A549 (cell line): ENCODE results near the gene FBXL7.

Experiments
- CBX2 ChIP-seq: fragments of 200-600 bp; sonication (generic); IDR thresholded peaks from 2 replicates; pipeline ENCODE4 v1.6.1; 2016; ENCODE audit warnings: low read depth, mild to moderate bottlenecking, borderline replicate concordance
- CEBPB ChIP-seq, 2 experiments: fragments of >200 bp in 1 of 2; sonication (Bioruptor Twin) in 1 of 2; formaldehyde crosslinking in 1 of 2; IDR thresholded peaks; 2 replicates each; pipeline ENCODE4 v1.6.1; 2012 to 2016
- CHD4 ChIP-seq: fragments of 200-600 bp; sonication (generic); IDR thresholded peaks from 2 replicates; pipeline ENCODE4 v1.6.1; 2016; ENCODE audit warnings: antibody characterized with exemption, mild to moderate bottlenecking, borderline replicate concordance
- HOXB13 ChIP-seq: fragments of 250-450 bp; sonication (Bioruptor Pico); IDR thresholded peaks from 2 replicates; pipeline ENCODE4 v1.5.0; 2020; ENCODE audit warnings: low read depth, mild to moderate bottlenecking, moderate library complexity
- MAFK ChIP-seq: fragments of 450-650 bp; IDR thresholded peaks from 2 replicates; pipeline ENCODE4 v1.6.1; 2014; ENCODE audit not compliant: partially characterized antibody
- POLR2A ChIP-seq: IDR thresholded peaks from 2 replicates; pipeline ENCODE4 v1.6.1; 2012; ENCODE audit warnings: mild to moderate bottlenecking, low read length
- RAD21 ChIP-seq, 2 experiments: fragments of >200 bp in 1 of 2; sonication (Bioruptor Twin) in 1 of 2; formaldehyde crosslinking in 1 of 2; IDR thresholded peaks in 1 of 2; conservative IDR thresholded peaks in 1 of 2; 2 replicates in 1 of 2; 3 replicates in 1 of 2; pipeline ENCODE4 v1.6.1; 2012 to 2018; ENCODE audit warnings: inconsistent platforms in 1 of 2
- SMC3 ChIP-seq: fragments of >200 bp; sonication (Bioruptor Twin); formaldehyde crosslinking; IDR thresholded peaks from 3 replicates; pipeline ENCODE4 v1.6.1; 2018; ENCODE audit warnings: inconsistent platforms
- TF ChIP-seq, protein P1 (sequence below): IDR thresholded peaks from 2 replicates; pipeline ENCODE4 v1.6.1; 2012
- TF ChIP-seq, protein P2 (sequence below): fragments of >200 bp; sonication (Bioruptor Twin); formaldehyde crosslinking; IDR thresholded peaks from 3 replicates; pipeline ENCODE4 v1.5.1; 2016

DNA sequence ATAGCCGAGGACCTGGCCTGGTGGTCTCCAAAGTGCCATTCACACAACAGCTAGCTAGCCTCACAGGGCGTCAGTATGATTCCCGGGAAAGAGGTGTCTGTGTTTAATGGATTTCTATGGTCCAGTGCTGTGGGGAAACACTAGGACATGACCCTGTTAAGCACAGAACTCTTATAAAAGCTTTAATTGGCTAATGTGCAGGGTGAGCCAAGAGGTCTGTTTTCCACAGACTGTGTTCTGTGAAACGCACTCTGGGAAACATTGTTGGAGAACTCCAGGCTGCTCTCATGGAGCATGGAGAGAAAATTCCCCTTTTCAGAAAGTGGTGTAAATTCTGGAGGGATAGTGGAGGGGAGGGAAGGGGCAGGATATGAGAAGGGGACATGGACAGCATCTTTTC is 331.4 kb downstream of the FBXL7 start:
- no peak for TF ChIP-seq MAFK
- TF ChIP-seq CEBPB (IDR thresholded peaks at IDR 0.05), result no peak
- TF ChIP-seq, protein P1, sequence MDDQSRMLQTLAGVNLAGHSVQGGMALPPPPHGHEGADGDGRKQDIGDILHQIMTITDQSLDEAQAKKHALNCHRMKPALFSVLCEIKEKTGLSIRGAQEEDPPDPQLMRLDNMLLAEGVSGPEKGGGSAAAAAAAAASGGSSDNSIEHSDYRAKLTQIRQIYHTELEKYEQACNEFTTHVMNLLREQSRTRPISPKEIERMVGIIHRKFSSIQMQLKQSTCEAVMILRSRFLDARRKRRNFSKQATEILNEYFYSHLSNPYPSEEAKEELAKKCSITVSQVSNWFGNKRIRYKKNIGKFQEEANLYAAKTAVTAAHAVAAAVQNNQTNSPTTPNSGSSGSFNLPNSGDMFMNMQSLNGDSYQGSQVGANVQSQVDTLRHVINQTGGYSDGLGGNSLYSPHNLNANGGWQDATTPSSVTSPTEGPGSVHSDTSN, result no peak
- TF ChIP-seq, protein P2, sequence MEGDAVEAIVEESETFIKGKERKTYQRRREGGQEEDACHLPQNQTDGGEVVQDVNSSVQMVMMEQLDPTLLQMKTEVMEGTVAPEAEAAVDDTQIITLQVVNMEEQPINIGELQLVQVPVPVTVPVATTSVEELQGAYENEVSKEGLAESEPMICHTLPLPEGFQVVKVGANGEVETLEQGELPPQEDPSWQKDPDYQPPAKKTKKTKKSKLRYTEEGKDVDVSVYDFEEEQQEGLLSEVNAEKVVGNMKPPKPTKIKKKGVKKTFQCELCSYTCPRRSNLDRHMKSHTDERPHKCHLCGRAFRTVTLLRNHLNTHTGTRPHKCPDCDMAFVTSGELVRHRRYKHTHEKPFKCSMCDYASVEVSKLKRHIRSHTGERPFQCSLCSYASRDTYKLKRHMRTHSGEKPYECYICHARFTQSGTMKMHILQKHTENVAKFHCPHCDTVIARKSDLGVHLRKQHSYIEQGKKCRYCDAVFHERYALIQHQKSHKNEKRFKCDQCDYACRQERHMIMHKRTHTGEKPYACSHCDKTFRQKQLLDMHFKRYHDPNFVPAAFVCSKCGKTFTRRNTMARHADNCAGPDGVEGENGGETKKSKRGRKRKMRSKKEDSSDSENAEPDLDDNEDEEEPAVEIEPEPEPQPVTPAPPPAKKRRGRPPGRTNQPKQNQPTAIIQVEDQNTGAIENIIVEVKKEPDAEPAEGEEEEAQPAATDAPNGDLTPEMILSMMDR, result no peak
- no peak for TF ChIP-seq POLR2A
- no peak for TF ChIP-seq CHD4
- no peak for TF ChIP-seq RAD21 (conservative IDR thresholded peaks at IDR 0.05 in 1 of 2, IDR thresholded peaks at IDR 0.05 in 1 of 2)
- no peak for TF ChIP-seq HOXB13 (CRISPR knock-in tag)
- no peak for TF ChIP-seq CBX2
- TF ChIP-seq SMC3, result no peak
